22Rv1 (cell line): ENCODE data around the gene VSIR.

Experiments used
- H3K27ac ChIP-seq: fragments of 450-650 bp; 2 replicates; pipeline ENCODE4 v1.5.1; 2017
- CTCF ChIP-seq: fragments of 450-650 bp; IDR thresholded peaks from 2 replicates; pipeline ENCODE4 v1.5.1; 2017; ENCODE audit warnings: mild to moderate bottlenecking
- ZFX ChIP-seq: fragments of 450-650 bp; IDR thresholded peaks from 2 replicates; pipeline ENCODE4 v1.6.1; 2017; ENCODE audit warnings: antibody characterized with exemption, borderline replicate concordance

Gene VSIR

GRCh38 chr10:71737834-71738197 lies 35.5 kb downstream of the VSIR start:
- TF ChIP-seq CTCF (no peak), ZFX (no peak)
- no peak overlapping the region for H3K27ac ChIP-seq

GRCh38 chr10:71737001-71737833 lies 36.1 kb downstream of the VSIR start:
- TF ChIP-seq CTCF = no peak
- no peak for TF ChIP-seq ZFX
- H3K27ac ChIP-seq = no peak overlapping the region

GRCh38 chr10:71736570-71736952 lies 36.8 kb downstream of the VSIR start:
- TF ChIP-seq ZFX (no peak), CTCF (no peak)
- no peak overlapping the region for H3K27ac ChIP-seq

- no peak overlapping the region for H3K27ac ChIP-seq
- TF ChIP-seq CTCF (no peak), ZFX (no peak)
Observed at GRCh38 chr10:71735709-71736569, 37.4 kb downstream of the VSIR start.

GRCh38 chr10:71734797-71735196 lies 38.5 kb downstream of the VSIR start:
- TF ChIP-seq ZFX = no peak
- TF ChIP-seq CTCF = no peak

GRCh38 chr10:71731791-71732190 lies 41.5 kb downstream of the VSIR start:
- no peak overlapping the region for H3K27ac ChIP-seq
- TF ChIP-seq CTCF (no peak), ZFX (no peak)

More at GRCh38 chr10:71734797-71735196, 38.5 kb downstream of the VSIR start:
- no peak overlapping the region for H3K27ac ChIP-seq
